KMS-11 (cell line): ENCODE data around the gene FLCN.

Source experiments
- H2AFZ ChIP-seq: fragments of 200-600 bp; sonication (generic); 2 replicates; pipeline ENCODE4 v1.6.1; 2016; ENCODE audit warnings: antibody characterized with exemption, mixed run types, low read depth
- H3K27ac ChIP-seq: fragments of 200-600 bp; sonication (generic); 2 replicates; pipeline ENCODE4 v1.6.1; 2016; ENCODE audit warnings: mild to moderate bottlenecking, mixed run types
- H3K27me3 ChIP-seq: fragments of 200-600 bp; sonication (generic); 2 replicates; pipeline ENCODE4 v1.6.1; 2017; ENCODE audit warnings: mild to moderate bottlenecking, low read depth, mixed run types, moderate library complexity; ENCODE audit not compliant: insufficient read depth
- H3K36me3 ChIP-seq: fragments of 200-600 bp; sonication (generic); 2 replicates; pipeline ENCODE4 v1.6.1; 2017; ENCODE audit warnings: mild to moderate bottlenecking, mixed run types; ENCODE audit not compliant: insufficient read depth
- H3K4me1 ChIP-seq: fragments of 200-600 bp; sonication (generic); 2 replicates; pipeline ENCODE4 v1.6.1; 2016; ENCODE audit warnings: mild to moderate bottlenecking, low read depth, mixed run types; ENCODE audit not compliant: poor library complexity, severe bottlenecking
- H3K4me2 ChIP-seq: fragments of 200-600 bp; sonication (generic); 2 replicates; pipeline ENCODE4 v1.7.0; 2016; ENCODE audit warnings: mild to moderate bottlenecking, mixed run types
- H3K4me3 ChIP-seq: fragments of 200-600 bp; sonication (generic); IDR thresholded peaks from 2 replicates; pipeline ENCODE4 v1.6.1; 2017; ENCODE audit warnings: low read depth, low read length, mixed read lengths; ENCODE audit not compliant: insufficient read depth
- H3K79me2 ChIP-seq: fragments of 200-600 bp; sonication (generic); 2 replicates; pipeline ENCODE4 v1.6.1; 2016; ENCODE audit warnings: low read depth, mixed run types; ENCODE audit not compliant: insufficient read depth
- H3K9ac ChIP-seq: fragments of 200-600 bp; sonication (generic); 2 replicates; pipeline ENCODE4 v1.6.1; 2016; ENCODE audit warnings: mild to moderate bottlenecking, mixed run types
- H4K20me1 ChIP-seq: fragments of 200-600 bp; sonication (generic); 2 replicates; pipeline ENCODE4 v1.6.1; 2016; ENCODE audit warnings: mild to moderate bottlenecking, mixed run types; ENCODE audit not compliant: insufficient read depth
- TF ChIP-seq, protein P1 (sequence below): fragments of 200-600 bp; sonication (generic); conservative IDR thresholded peaks from 2 replicates; pipeline ENCODE4 v1.6.1; 2017; ENCODE audit warnings: low read depth, mild to moderate bottlenecking, antibody characterized with exemption, low read length, moderate library complexity, mixed read lengths

Gene FLCN

DNA sequence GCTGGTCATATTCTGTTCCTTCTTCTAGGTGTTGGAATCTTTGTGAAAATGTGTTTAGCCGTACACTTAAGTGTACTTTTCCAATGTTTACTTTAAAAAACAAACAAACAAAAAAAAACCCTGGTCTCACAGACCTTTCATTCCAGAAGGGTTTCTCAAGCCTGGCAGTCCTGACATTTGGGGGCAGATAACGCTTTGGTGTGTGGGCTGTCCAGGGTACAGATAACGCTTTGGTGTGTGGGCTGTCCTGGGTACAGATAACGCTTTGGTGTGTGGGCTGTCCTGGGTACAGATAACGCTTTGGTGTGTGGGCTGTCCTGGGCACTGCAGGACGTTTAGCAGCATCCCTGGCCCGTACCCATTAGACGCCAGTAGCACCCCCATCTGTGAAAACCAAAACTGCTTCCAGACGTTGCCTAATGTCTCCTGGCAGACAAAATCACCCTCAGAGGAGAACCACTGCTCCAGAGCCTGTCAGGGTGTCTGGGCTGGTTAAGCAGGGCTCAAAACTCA, 15.2 kb upstream of the FLCN start:
- no peak overlapping the region for H2AFZ ChIP-seq
- TF ChIP-seq, protein P1, sequence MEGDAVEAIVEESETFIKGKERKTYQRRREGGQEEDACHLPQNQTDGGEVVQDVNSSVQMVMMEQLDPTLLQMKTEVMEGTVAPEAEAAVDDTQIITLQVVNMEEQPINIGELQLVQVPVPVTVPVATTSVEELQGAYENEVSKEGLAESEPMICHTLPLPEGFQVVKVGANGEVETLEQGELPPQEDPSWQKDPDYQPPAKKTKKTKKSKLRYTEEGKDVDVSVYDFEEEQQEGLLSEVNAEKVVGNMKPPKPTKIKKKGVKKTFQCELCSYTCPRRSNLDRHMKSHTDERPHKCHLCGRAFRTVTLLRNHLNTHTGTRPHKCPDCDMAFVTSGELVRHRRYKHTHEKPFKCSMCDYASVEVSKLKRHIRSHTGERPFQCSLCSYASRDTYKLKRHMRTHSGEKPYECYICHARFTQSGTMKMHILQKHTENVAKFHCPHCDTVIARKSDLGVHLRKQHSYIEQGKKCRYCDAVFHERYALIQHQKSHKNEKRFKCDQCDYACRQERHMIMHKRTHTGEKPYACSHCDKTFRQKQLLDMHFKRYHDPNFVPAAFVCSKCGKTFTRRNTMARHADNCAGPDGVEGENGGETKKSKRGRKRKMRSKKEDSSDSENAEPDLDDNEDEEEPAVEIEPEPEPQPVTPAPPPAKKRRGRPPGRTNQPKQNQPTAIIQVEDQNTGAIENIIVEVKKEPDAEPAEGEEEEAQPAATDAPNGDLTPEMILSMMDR, result no peak
- H3K4me1 ChIP-seq, result no peaks in the 10 kb centered on the region
- no peak overlapping the region for H3K9ac ChIP-seq
- no peak overlapping the region for H3K4me3 ChIP-seq
- no peaks in the 10 kb centered on the region for H3K79me2 ChIP-seq
- no peak overlapping the region for H3K4me2 ChIP-seq
- no peak overlapping the region for H3K27ac ChIP-seq
- peaks cover 7% of the 10 kb centered on the region; the same call in 1 of the 2 replicates for H3K36me3 ChIP-seq
- H4K20me1 ChIP-seq, result no peaks in the 10 kb centered on the region
- H3K27me3 ChIP-seq, result no peaks in the 10 kb centered on the region

DNA sequence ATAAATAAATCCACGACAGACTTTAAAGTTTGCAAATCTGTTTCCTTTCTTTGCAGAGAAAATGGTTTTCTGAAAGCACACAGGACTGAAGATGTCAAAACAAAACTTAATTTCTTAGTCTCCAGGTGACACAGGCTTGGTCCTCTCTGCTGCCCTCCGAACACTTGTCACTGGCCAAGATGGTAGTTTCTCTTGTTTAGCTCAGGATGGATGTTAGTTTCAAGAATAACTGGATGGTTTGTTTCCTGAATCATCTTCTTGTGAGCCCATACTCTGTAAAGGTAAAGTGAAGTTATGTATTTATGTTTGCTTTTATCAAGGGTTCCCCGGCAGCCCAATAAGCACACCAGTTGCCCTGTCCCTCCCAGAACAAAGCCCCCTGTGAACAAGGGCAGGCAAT, 9.9 kb upstream of the FLCN start:
- no peaks in the 10 kb centered on the region for H3K79me2 ChIP-seq
- H3K4me2 ChIP-seq, result no peak overlapping the region
- no peak overlapping the region for H3K9ac ChIP-seq
- no peaks in the 10 kb centered on the region for H3K27me3 ChIP-seq
- TF ChIP-seq, protein P1, result no peak
- H3K4me3 ChIP-seq, result no peak overlapping the region
- H3K27ac ChIP-seq, result no peak overlapping the region
- H3K36me3 ChIP-seq, result peaks cover 7% of the 10 kb centered on the region; the same call in 1 of the 2 replicates
- no peaks in the 10 kb centered on the region for H4K20me1 ChIP-seq
- H2AFZ ChIP-seq, result no peak overlapping the region
- H3K4me1 ChIP-seq, result no peaks in the 10 kb centered on the region

DNA sequence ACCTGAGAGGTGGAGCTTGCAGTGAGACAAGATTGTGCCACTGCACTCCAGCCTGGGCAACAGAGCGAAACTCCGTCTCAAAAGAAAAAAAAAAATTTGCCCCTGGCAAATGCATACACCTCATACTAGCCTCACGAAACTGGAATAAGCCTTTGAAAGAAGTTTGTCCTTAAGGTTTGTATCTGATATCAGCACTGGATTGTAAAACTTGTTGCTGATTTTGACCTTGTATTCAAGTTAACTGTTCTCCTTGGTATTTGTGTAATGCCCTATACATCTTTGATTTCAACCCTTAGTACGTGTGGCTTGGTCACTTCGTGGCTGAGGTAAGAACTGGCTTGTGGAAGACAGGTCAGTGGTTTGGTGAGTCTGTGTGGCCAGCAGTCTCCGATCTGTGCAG, 6.2 kb upstream of the FLCN start:
- Histone ChIP-seq H3K27ac (no peak overlapping the region), H3K4me3 (no peak overlapping the region), H3K79me2 (no peaks in the 10 kb centered on the region), H3K4me2 (no peak overlapping the region), H3K27me3 (no peaks in the 10 kb centered on the region), H2AFZ (no peak overlapping the region), H3K4me1 (peaks cover 24% of the 10 kb centered on the region), H3K36me3 (no peaks in the 10 kb centered on the region), H3K9ac (no peak overlapping the region), H4K20me1 (no peaks in the 10 kb centered on the region)
- TF ChIP-seq, protein P1, result no peak

DNA sequence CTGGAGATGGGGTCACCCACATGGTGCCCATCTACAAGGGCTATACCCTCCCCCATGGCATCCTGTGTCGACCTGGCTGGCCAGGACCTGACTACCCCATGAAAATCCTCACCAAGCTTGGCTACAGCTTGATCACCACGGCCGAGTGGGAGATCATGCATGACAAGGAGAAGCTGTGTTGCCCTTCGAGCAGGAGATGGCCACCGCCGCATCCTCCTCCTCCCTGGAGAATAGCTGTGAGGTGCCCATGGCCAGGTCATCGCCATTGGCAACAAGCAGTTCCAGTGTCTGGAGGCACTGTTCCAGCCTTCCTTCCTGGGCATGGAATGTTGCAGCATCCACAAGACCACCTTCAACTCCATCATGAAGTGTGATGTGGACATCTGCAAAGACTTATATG, 5.3 kb upstream of the FLCN start:
- Histone ChIP-seq H3K27ac (no peak overlapping the region), H3K9ac (no peak overlapping the region), H3K4me2 (no peak overlapping the region), H4K20me1 (no peaks in the 10 kb centered on the region), H3K79me2 (no peaks in the 10 kb centered on the region), H3K27me3 (no peaks in the 10 kb centered on the region), H2AFZ (no peak overlapping the region), H3K4me3 (no peak overlapping the region), H3K36me3 (no peaks in the 10 kb centered on the region), H3K4me1 (peaks cover 25% of the 10 kb centered on the region)
- TF ChIP-seq, protein P1, result no peak
